DOHH2 (cell line): ENCODE data around the gene NOP16.

Experiments used
- H3F3A ChIP-seq: fragments of 200-600 bp; sonication (generic), shearing (Covaris generic); 2 replicates; pipeline ENCODE4 v1.6.0; 2016; ENCODE audit warnings: antibody characterized with exemption, mild to moderate bottlenecking; ENCODE audit not compliant: control insufficient read depth, insufficient read depth
- H3K27ac ChIP-seq: fragments of 200-600 bp; sonication (generic); 2 replicates; pipeline ENCODE4 v1.5.1; 2014; ENCODE audit warnings: low read depth, mild to moderate bottlenecking, low read length, moderate library complexity
- H3K27me3 ChIP-seq: fragments of 200-600 bp; sonication (generic); 2 replicates; pipeline ENCODE4 v1.6.1; 2014; ENCODE audit warnings: mild to moderate bottlenecking, low read length, mixed read lengths; ENCODE audit not compliant: control insufficient read depth
- H3K36me3 ChIP-seq: fragments of 200-600 bp; sonication (generic); 2 replicates; pipeline ENCODE4 v1.6.1; 2014; ENCODE audit warnings: mild to moderate bottlenecking, low read length, moderate library complexity, mixed read lengths; ENCODE audit not compliant: control insufficient read depth
- H3K4me1 ChIP-seq: fragments of 200-600 bp; sonication (generic); 2 replicates; pipeline ENCODE4 v1.6.1; 2014; ENCODE audit warnings: mild to moderate bottlenecking, low read length, mixed read lengths; ENCODE audit not compliant: control insufficient read depth
- H3K4me2 ChIP-seq: fragments of 200-600 bp; sonication (generic); 2 replicates; pipeline ENCODE4 v1.6.0; 2014; ENCODE audit warnings: mild to moderate bottlenecking, low read length, moderate library complexity
- H3K4me3 ChIP-seq: fragments of 200-600 bp; sonication (generic); 2 replicates; pipeline ENCODE4 v1.5.1; 2014; ENCODE audit warnings: mild to moderate bottlenecking, low read length, mixed read lengths
- H3K79me2 ChIP-seq: fragments of 200-600 bp; sonication (generic); 2 replicates; pipeline ENCODE4 v1.6.1; 2014; ENCODE audit warnings: mild to moderate bottlenecking, low read length, mixed read lengths; ENCODE audit not compliant: control insufficient read depth
- H3K9me2 ChIP-seq: fragments of 200-600 bp; sonication (generic); replicated peaks from 2 replicates; pipeline ENCODE4 v1.6.1; 2014; ENCODE audit warnings: mild to moderate bottlenecking, low read length, mixed read lengths; ENCODE audit not compliant: control insufficient read depth
- H3K9me3 ChIP-seq: fragments of 200-600 bp; sonication (generic); 2 replicates; pipeline ENCODE4 v1.6.1; 2014; ENCODE audit warnings: antibody characterized with exemption, low read length, mixed read lengths; ENCODE audit not compliant: control insufficient read depth, insufficient read depth
- H4K20me1 ChIP-seq: fragments of 200-600 bp; sonication (generic); 2 replicates; pipeline ENCODE4 v1.6.0; 2014; ENCODE audit warnings: low read depth, mild to moderate bottlenecking, antibody characterized with exemption, low read length, moderate library complexity; ENCODE audit not compliant: control insufficient read depth, insufficient read depth
- CTCF ChIP-seq: fragments of 200-600 bp; sonication (generic); IDR thresholded peaks from one replicate; pipeline ENCODE4 v1.5.1; 2014; ENCODE audit warnings: antibody characterized with exemption, mild to moderate bottlenecking, low read depth, low read length; ENCODE audit not compliant: poor library complexity, severe bottlenecking
- EZH2phosphoT487 ChIP-seq: fragments of 200-600 bp; sonication (generic); IDR thresholded peaks from 2 replicates; pipeline ENCODE4 v1.6.1; 2017; ENCODE audit warnings: borderline replicate concordance, mild to moderate bottlenecking, antibody characterized with exemption, low read length, moderate library complexity, mixed read lengths

The NOP16 gene

GRCh38 chr5:176373100-176373818 lies 15.1 kb downstream of the NOP16 start:
- H3K4me2 ChIP-seq, result no peak overlapping the region

GRCh38 chr5:176371621-176372539 lies 16.5 kb downstream of the NOP16 start:
- H3K9me2 ChIP-seq, result no peaks in the 10 kb centered on the region
- TF ChIP-seq EZH2phosphoT487 (no peak), CTCF (no peak)
- H3K9me3 ChIP-seq, result no peaks in the 10 kb centered on the region
- H3K79me2 ChIP-seq, result no peaks in the 10 kb centered on the region
- no peaks in the 10 kb centered on the region for H3F3A ChIP-seq
- H3K4me1 ChIP-seq, result peaks cover 7% of the 10 kb centered on the region
- no peaks in the 10 kb centered on the region for H3K27me3 ChIP-seq
- no peak overlapping the region for H3K27ac ChIP-seq
- no peak overlapping the region for H3K4me3 ChIP-seq
- H3K4me2 ChIP-seq, result no peak overlapping the region
- no peaks in the 10 kb centered on the region for H4K20me1 ChIP-seq
- H3K36me3 ChIP-seq, result peaks cover 3% of the 10 kb centered on the region; the same call in 1 of the 2 replicates

More at GRCh38 chr5:176373100-176373818, 15.1 kb downstream of the NOP16 start:
- Histone ChIP-seq H3K9me2 (no peaks in the 10 kb centered on the region), H3K4me1 (peaks cover 7% of the 10 kb centered on the region), H3K36me3 (peaks cover 3% of the 10 kb centered on the region; the same call in 1 of the 2 replicates), H3K4me3 (no peak overlapping the region), H3F3A (no peaks in the 10 kb centered on the region), H3K27ac (no peak overlapping the region), H3K27me3 (no peaks in the 10 kb centered on the region), H3K79me2 (no peaks in the 10 kb centered on the region), H3K9me3 (no peaks in the 10 kb centered on the region), H4K20me1 (no peaks in the 10 kb centered on the region)
- TF ChIP-seq CTCF (no peak), EZH2phosphoT487 (no peak)

GRCh38 chr5:176369934-176370711 lies 18.3 kb downstream of the NOP16 start:
- no peaks in the 10 kb centered on the region for H3K9me3 ChIP-seq
- no peak overlapping the region for H3K4me3 ChIP-seq
- TF ChIP-seq EZH2phosphoT487 (no peak), CTCF (no peak)
- H3F3A ChIP-seq, result no peaks in the 10 kb centered on the region
- H3K9me2 ChIP-seq, result no peaks in the 10 kb centered on the region
- no peak overlapping the region for H3K4me2 ChIP-seq
- peaks cover 3% of the 10 kb centered on the region; the same call in 1 of the 2 replicates for H3K36me3 ChIP-seq
- H3K27ac ChIP-seq, result no peak overlapping the region
- no peaks in the 10 kb centered on the region for H4K20me1 ChIP-seq
- H3K4me1 ChIP-seq, result peaks cover 16% of the 10 kb centered on the region
- no peaks in the 10 kb centered on the region for H3K79me2 ChIP-seq
- H3K27me3 ChIP-seq, result no peaks in the 10 kb centered on the region
